GM12873 (cell line): ENCODE data around the gene TRERF1.

Experiments used
- CTCF ChIP-seq: IDR thresholded peaks from 2 replicates; pipeline ENCODE4 v1.5.1; 2012; ENCODE audit warnings: low read depth, mild to moderate bottlenecking, moderate library complexity, low read length, control low read depth; ENCODE audit not compliant: insufficient read depth; ENCODE audit errors: missing control alignments

The TRERF1 gene

DNA sequence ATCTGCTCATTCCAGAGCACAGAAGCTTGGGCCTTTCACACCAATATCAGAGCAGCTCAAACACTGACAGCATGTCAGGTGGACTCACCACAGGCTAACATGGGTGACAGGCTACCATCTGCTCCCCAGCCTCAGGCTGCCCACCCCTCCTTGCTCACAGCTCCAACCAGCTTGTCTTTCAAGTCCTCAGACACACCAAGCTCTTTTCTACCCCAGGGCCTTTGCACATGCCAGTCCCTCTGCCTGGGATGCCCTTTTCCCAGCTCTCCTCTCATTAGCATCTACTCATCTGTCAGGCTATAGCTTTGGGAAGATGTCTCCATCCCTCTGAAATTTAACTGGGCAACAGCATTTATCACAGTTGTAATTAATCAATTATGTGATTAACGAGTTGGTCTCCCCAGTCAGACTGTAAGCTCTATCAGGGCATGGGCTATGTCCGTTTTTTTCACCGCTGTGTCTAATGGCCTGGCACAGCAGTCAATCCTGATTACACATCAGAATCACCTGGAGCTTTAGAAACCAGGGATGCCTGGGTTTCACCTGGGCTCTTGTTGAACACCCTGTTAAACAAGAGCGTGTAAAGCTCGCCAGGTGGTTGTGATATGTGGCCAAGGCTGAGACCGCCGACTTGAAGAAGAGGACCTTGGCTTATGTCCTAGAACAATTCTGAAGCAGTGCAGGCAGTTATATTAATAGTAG lies 145.1 kb downstream of the TRERF1 start:
- no peak for TF ChIP-seq CTCF

DNA sequence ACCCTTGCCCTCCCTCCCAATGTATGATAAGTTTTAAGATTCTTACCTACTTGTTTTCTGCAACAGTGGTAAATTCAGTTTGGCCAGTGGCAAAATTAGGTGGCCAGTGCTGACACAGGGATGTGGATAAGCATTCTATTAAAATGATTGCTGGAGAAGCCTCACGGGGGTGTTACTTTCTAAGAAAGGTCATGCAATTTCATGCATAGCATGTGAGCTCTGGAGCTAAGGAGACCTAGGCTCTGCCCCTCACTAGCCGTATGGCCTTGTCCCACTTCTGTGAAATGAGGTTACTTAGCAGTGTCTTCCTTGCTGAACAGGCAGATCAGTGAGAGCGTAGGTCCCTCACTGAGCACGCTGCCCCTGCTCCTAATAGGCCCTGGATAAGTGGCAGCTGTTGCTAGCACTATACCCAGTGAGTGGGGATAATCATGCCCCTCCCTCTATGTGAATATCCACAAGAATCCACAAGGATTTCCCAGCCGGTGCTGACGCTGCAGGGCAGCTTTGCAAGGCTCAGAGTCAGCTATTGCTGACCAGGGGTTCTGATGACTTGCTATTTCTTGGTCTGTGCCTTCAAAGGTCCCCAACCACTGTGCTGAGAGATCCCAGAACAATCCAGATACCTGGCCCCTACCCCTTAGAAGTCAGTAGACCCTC lies 147.5 kb downstream of the TRERF1 start:
- no peak for TF ChIP-seq CTCF

DNA sequence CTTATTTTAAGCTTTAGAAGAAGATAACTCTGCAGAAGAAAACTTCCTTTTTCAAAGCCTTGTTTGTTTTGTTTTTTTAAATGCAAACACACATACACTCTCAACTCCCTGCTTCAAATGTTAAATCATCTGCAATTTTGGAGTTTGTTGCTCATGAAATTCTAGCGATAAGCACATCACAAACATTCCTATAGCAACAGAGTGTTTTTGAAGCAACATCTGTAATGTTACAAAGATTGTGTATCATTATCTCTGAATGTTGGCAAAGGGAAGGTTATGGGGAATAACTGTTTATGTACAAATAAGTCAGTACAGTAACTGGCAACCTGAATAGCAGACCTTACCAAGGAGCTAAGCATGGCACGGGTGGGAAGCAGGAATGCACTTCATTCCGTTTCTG lies 149.3 kb downstream of the TRERF1 start:
- no peak for TF ChIP-seq CTCF

GRCh38 chr6:42301986-42302385 lies 149.7 kb downstream of the TRERF1 start:
- no peak for TF ChIP-seq CTCF

GRCh38 chr6:42300701-42301100 lies 151.0 kb downstream of the TRERF1 start:
- no peak for TF ChIP-seq CTCF

DNA sequence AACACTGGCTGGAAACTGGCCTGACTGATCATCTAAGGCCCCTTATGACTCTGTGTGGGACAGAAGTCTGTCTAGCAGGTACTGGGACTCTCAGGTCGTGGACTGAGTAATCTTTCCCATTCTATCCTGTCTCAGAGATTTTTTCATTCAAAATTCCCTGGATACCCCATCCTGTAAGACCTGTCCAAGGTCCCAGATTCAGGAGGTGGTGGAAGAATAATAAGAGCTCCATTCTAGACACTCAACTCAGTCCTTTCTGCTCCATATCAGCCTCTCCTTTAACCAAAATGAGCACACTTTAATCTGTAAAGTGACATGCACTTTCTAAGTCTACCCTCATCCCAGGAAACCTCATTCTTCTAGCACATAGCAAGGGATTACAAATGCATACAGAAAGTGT lies 151.5 kb downstream of the TRERF1 start:
- TF ChIP-seq CTCF: no peak

- no peak for TF ChIP-seq CTCF
These were observed 154.1 kb downstream of the TRERF1 start for GRCh38 chr6:42297661-42298060.
